ENCODE data around the gene NAV3.

GRCh38 chr12:78007173-78007572 lies 176.5 kb downstream of the NAV3 start:
- no peak for TF ChIP-seq POLR2A (IDR thresholded peaks at IDR 0.05)
- no peak for TF ChIP-seq CTCF (IDR thresholded peaks at IDR 0.05)
